DOHH2 (cell line): Measurements from ENCODE around the gene LSM14A.
"Not testable (repeated sequence)": the region's sequence is repeated elsewhere in the genome, so short reads cannot be mapped to it uniquely, and the experiment has no call there.

Experiments used
- H3F3A ChIP-seq: fragments of 200-600 bp; sonication (generic), shearing (Covaris generic); 2 replicates; pipeline ENCODE4 v1.6.0; 2016; ENCODE audit warnings: antibody characterized with exemption, mild to moderate bottlenecking; ENCODE audit not compliant: control insufficient read depth, insufficient read depth
- H3K27ac ChIP-seq: fragments of 200-600 bp; sonication (generic); 2 replicates; pipeline ENCODE4 v1.5.1; 2014; ENCODE audit warnings: low read depth, mild to moderate bottlenecking, low read length, moderate library complexity
- H3K27me3 ChIP-seq: fragments of 200-600 bp; sonication (generic); 2 replicates; pipeline ENCODE4 v1.6.1; 2014; ENCODE audit warnings: mild to moderate bottlenecking, low read length, mixed read lengths; ENCODE audit not compliant: control insufficient read depth
- H3K36me3 ChIP-seq: fragments of 200-600 bp; sonication (generic); 2 replicates; pipeline ENCODE4 v1.6.1; 2014; ENCODE audit warnings: mild to moderate bottlenecking, low read length, moderate library complexity, mixed read lengths; ENCODE audit not compliant: control insufficient read depth
- H3K4me1 ChIP-seq: fragments of 200-600 bp; sonication (generic); 2 replicates; pipeline ENCODE4 v1.6.1; 2014; ENCODE audit warnings: mild to moderate bottlenecking, low read length, mixed read lengths; ENCODE audit not compliant: control insufficient read depth
- H3K4me2 ChIP-seq: fragments of 200-600 bp; sonication (generic); 2 replicates; pipeline ENCODE4 v1.6.0; 2014; ENCODE audit warnings: mild to moderate bottlenecking, low read length, moderate library complexity
- H3K4me3 ChIP-seq: fragments of 200-600 bp; sonication (generic); 2 replicates; pipeline ENCODE4 v1.5.1; 2014; ENCODE audit warnings: mild to moderate bottlenecking, low read length, mixed read lengths
- H3K79me2 ChIP-seq: fragments of 200-600 bp; sonication (generic); 2 replicates; pipeline ENCODE4 v1.6.1; 2014; ENCODE audit warnings: mild to moderate bottlenecking, low read length, mixed read lengths; ENCODE audit not compliant: control insufficient read depth
- H3K9me2 ChIP-seq: fragments of 200-600 bp; sonication (generic); replicated peaks from 2 replicates; pipeline ENCODE4 v1.6.1; 2014; ENCODE audit warnings: mild to moderate bottlenecking, low read length, mixed read lengths; ENCODE audit not compliant: control insufficient read depth
- H3K9me3 ChIP-seq: fragments of 200-600 bp; sonication (generic); 2 replicates; pipeline ENCODE4 v1.6.1; 2014; ENCODE audit warnings: antibody characterized with exemption, low read length, mixed read lengths; ENCODE audit not compliant: control insufficient read depth, insufficient read depth
- H4K20me1 ChIP-seq: fragments of 200-600 bp; sonication (generic); 2 replicates; pipeline ENCODE4 v1.6.0; 2014; ENCODE audit warnings: low read depth, mild to moderate bottlenecking, antibody characterized with exemption, low read length, moderate library complexity; ENCODE audit not compliant: control insufficient read depth, insufficient read depth
- EZH2phosphoT487 ChIP-seq: fragments of 200-600 bp; sonication (generic); IDR thresholded peaks from 2 replicates; pipeline ENCODE4 v1.6.1; 2017; ENCODE audit warnings: borderline replicate concordance, mild to moderate bottlenecking, antibody characterized with exemption, low read length, moderate library complexity, mixed read lengths
- TF ChIP-seq, protein P1 (sequence below): fragments of 200-600 bp; sonication (generic); IDR thresholded peaks from one replicate; pipeline ENCODE4 v1.5.1; 2014; ENCODE audit warnings: antibody characterized with exemption, mild to moderate bottlenecking, low read depth, low read length; ENCODE audit not compliant: poor library complexity, severe bottlenecking

Gene LSM14A

DNA sequence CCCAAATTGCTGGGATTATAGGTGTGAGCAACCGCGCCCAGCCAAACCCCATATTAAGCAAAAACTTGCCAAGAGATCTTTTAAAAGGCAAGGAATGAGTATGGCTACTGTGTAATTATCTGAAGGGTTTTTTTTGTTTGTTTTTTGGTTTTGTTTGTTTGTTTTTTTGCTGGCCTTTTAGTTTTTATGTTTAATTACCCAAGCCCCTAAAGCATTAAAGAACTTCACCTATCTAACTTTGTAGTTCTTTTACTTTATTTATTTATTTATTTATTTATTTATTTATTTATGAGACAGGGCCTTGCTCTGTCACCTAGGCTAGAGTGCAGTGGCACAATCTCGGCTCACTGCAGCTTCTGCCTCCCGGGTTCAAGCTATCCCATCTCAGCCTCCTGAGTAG is 41.7 kb downstream of the LSM14A start:
- TF ChIP-seq, protein P1, sequence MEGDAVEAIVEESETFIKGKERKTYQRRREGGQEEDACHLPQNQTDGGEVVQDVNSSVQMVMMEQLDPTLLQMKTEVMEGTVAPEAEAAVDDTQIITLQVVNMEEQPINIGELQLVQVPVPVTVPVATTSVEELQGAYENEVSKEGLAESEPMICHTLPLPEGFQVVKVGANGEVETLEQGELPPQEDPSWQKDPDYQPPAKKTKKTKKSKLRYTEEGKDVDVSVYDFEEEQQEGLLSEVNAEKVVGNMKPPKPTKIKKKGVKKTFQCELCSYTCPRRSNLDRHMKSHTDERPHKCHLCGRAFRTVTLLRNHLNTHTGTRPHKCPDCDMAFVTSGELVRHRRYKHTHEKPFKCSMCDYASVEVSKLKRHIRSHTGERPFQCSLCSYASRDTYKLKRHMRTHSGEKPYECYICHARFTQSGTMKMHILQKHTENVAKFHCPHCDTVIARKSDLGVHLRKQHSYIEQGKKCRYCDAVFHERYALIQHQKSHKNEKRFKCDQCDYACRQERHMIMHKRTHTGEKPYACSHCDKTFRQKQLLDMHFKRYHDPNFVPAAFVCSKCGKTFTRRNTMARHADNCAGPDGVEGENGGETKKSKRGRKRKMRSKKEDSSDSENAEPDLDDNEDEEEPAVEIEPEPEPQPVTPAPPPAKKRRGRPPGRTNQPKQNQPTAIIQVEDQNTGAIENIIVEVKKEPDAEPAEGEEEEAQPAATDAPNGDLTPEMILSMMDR: no peak
- TF ChIP-seq EZH2phosphoT487: no peak
- H3K4me2 ChIP-seq: no peak overlapping the region
- H3K27me3 ChIP-seq: no peaks in the 10 kb centered on the region
- no peak overlapping the region for H3K27ac ChIP-seq
- peaks cover 71% of the 10 kb centered on the region for H3K36me3 ChIP-seq
- peaks cover 44% of the 10 kb centered on the region for H3K79me2 ChIP-seq
- H3K9me3 ChIP-seq: no peaks in the 10 kb centered on the region
- no peak overlapping the region for H3K4me3 ChIP-seq
- H4K20me1 ChIP-seq: no peaks in the 10 kb centered on the region; the same call in 1 of the 2 replicates
- H3F3A ChIP-seq: peaks cover 45% of the 10 kb centered on the region
- peaks cover 28% of the 10 kb centered on the region for H3K4me1 ChIP-seq
- H3K9me2 ChIP-seq: no peaks in the 10 kb centered on the region

DNA sequence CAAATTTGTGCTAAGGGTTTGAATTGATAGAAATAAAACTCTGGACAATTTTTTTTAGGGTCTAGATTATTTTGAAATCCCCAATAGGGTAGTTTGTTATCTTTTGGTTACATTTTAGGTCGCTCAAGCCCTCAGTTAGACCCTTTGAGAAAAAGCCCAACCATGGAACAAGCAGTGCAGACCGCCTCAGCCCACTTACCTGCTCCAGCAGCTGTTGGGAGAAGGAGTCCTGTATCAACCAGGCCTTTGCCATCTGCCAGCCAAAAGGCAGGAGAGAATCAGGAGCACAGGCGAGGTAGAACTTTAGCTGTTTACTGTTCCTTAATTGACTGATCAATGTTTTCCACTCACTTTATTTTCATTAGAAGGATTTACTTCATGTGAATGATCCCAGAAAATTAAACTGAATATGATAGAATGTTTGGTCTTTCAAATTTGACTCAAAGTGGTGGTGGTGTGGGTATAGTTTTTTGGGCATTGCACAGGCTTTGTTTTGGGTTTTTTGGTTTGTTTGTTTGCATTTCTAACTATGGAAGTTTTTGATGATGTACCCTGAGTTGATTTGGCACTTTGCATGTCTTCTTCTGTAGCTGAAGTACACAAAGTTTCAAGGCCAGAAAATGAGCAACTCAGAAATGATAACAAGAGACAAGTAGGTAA is 42.8 kb downstream of the LSM14A start:
- Histone ChIP-seq H3K79me2 (peaks cover 46% of the 10 kb centered on the region), H3K9me2 (no peaks in the 10 kb centered on the region), H3K4me2 (no peak overlapping the region), H3F3A (peaks cover 43% of the 10 kb centered on the region), H3K36me3 (peaks cover 68% of the 10 kb centered on the region), H3K27me3 (no peaks in the 10 kb centered on the region), H4K20me1 (no peaks in the 10 kb centered on the region), H3K9me3 (no peaks in the 10 kb centered on the region), H3K4me3 (no peak overlapping the region), H3K4me1 (peaks cover 31% of the 10 kb centered on the region), H3K27ac (no peak overlapping the region; the same call in 1 of the 2 replicates)
- no peak for TF ChIP-seq EZH2phosphoT487
- TF ChIP-seq, protein P1: no peak

DNA sequence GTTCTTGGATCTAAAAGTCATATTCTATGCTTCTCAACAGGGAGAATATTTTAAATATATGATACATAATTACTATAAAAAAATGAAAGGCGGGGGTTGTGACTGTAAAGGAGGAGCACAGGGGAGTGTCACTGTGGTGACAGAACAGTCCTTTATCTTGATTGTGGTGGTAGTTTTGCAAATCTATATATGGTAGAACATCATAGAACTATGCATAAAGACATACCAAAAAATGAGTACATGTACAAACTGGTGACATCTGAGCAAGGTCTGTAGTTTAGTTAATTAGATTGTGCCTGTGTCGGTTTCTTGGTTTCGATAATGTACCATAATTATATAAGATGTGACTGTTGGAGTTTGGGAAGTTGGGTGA is 43.3 kb downstream of the LSM14A start:
- Histone ChIP-seq H3K36me3 (peaks cover 68% of the 10 kb centered on the region), H3K27ac (no peak overlapping the region; the same call in 1 of the 2 replicates), H3K4me3 (no peak overlapping the region), H3K27me3 (no peaks in the 10 kb centered on the region), H3F3A (peaks cover 43% of the 10 kb centered on the region), H4K20me1 (no peaks in the 10 kb centered on the region), H3K9me2 (no peaks in the 10 kb centered on the region), H3K4me1 (peaks cover 31% of the 10 kb centered on the region), H3K79me2 (peaks cover 51% of the 10 kb centered on the region), H3K9me3 (no peaks in the 10 kb centered on the region), H3K4me2 (no peak overlapping the region)
- TF ChIP-seq, protein P1: no peak
- TF ChIP-seq EZH2phosphoT487: no peak

DNA sequence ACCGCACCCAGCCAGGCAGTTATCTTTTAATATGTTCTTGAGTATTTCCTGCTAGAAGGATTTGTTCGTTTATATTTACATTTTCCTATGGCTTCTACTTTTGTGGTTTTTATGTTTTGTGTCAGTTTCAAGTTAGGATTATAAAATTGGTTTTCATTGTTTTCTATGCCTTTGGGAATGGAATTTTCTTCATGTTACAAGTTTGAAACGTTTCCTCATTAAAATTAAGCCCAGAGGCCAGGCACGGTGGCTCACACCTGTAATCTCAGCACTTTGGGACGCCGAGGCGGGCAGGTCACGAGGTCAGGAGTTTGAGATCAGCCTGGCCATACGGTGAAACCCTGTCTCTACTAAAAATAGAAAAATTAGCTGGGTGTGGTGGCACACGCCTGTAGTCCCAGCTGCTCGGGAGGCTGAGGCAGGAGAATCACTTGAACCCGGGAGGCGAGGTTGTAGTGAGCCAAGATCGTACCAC is 44.5 kb downstream of the LSM14A start:
- H3F3A ChIP-seq: peaks cover 41% of the 10 kb centered on the region
- H3K4me2 ChIP-seq: peak overlapping the region; percentile 14; the same call in 1 of the 2 replicates
- H3K27me3 ChIP-seq, H3K9me3 ChIP-seq, H4K20me1 ChIP-seq, H3K4me3 ChIP-seq, H3K9me2 ChIP-seq: not testable (repeated sequence)
- H3K27ac ChIP-seq: 0 out of 2 replicates have a peak overlapping the region, but pooled peaks have one; percentile 13
- H3K79me2 ChIP-seq: peaks cover 55% of the 10 kb centered on the region
- peaks cover 31% of the 10 kb centered on the region for H3K4me1 ChIP-seq
- peaks cover 69% of the 10 kb centered on the region for H3K36me3 ChIP-seq
